HEK293 (cell line): ENCODE measurements around the gene SLC1A2.

Experiments used
- SETDB1 ChIP-seq: IDR thresholded peaks from one replicate; pipeline ENCODE4 v1.6.1; 2017; ENCODE audit warnings: mild to moderate bottlenecking, low read length, moderate library complexity, mixed read lengths; ENCODE audit not compliant: insufficient read length
- TRIM28 ChIP-seq: IDR thresholded peaks from 2 replicates; pipeline ENCODE4 v1.6.1; 2011; ENCODE audit warnings: low read length, control low read depth, borderline replicate concordance
- ZFP37 ChIP-seq: fragments of 450-650 bp; formaldehyde crosslinking; IDR thresholded peaks from 2 replicates; pipeline ENCODE4 v1.5.1; 2016; ENCODE audit warnings: missing biosample characterization, missing genetic modification characterization
- ZNF121 ChIP-seq: fragments of 450-650 bp; formaldehyde crosslinking; IDR thresholded peaks from 2 replicates; pipeline ENCODE4 v1.5.1; 2016; ENCODE audit warnings: missing biosample characterization, missing genetic modification characterization
- TF ChIP-seq, protein P1 (sequence below): fragments of 450-650 bp; formaldehyde crosslinking; IDR thresholded peaks from 2 replicates; pipeline ENCODE4 v1.5.1; 2016; ENCODE audit warnings: missing biosample characterization, missing genetic modification characterization

- no peak for TF ChIP-seq TRIM28
- TF ChIP-seq SETDB1 = no peak
- TF ChIP-seq, protein P1, sequence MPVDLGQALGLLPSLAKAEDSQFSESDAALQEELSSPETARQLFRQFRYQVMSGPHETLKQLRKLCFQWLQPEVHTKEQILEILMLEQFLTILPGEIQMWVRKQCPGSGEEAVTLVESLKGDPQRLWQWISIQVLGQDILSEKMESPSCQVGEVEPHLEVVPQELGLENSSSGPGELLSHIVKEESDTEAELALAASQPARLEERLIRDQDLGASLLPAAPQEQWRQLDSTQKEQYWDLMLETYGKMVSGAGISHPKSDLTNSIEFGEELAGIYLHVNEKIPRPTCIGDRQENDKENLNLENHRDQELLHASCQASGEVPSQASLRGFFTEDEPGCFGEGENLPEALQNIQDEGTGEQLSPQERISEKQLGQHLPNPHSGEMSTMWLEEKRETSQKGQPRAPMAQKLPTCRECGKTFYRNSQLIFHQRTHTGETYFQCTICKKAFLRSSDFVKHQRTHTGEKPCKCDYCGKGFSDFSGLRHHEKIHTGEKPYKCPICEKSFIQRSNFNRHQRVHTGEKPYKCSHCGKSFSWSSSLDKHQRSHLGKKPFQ (tag by site-specific recombination) = no peak
- TF ChIP-seq ZNF121 (tag by site-specific recombination) = no peak
- no peak for TF ChIP-seq ZFP37 (tag by site-specific recombination)
Measured at GRCh38 chr11:35362521-35362980, 56.8 kb downstream of the SLC1A2 start.
